Measurements from ENCODE around the gene CSNK1G2. TPM values are rescaled to one million over a fixed set of nuclear protein-coding genes. Genes with fewer than 3 reads are reported as not detected.

The CSNK1G2 gene
- total and polyA plus RNA-seq, 11 donors: 18.2 to 42.7 (median 24.6) TPM

GRCh38 chr19:1955171-1956121 is 14.5 kb downstream of the CSNK1G2 start:
- Histone ChIP-seq H3K4me3 (no peak overlapping the region), H3K9me3 (no peaks in the 10 kb centered on the region), H3K27ac (no peak overlapping the region), H3K36me3 (peaks cover 0 to 26% (median 0%) of the 10 kb centered on the region in 9 donors), H3K27me3 (no peaks in the 10 kb centered on the region), H3K4me1 (peaks cover 0 to 11% (median 0%) of the 10 kb centered on the region in 12 donors)
- no peak for TF ChIP-seq POLR2A (IDR thresholded peaks at IDR 0.05)
- TF ChIP-seq, protein P1, sequence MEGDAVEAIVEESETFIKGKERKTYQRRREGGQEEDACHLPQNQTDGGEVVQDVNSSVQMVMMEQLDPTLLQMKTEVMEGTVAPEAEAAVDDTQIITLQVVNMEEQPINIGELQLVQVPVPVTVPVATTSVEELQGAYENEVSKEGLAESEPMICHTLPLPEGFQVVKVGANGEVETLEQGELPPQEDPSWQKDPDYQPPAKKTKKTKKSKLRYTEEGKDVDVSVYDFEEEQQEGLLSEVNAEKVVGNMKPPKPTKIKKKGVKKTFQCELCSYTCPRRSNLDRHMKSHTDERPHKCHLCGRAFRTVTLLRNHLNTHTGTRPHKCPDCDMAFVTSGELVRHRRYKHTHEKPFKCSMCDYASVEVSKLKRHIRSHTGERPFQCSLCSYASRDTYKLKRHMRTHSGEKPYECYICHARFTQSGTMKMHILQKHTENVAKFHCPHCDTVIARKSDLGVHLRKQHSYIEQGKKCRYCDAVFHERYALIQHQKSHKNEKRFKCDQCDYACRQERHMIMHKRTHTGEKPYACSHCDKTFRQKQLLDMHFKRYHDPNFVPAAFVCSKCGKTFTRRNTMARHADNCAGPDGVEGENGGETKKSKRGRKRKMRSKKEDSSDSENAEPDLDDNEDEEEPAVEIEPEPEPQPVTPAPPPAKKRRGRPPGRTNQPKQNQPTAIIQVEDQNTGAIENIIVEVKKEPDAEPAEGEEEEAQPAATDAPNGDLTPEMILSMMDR (IDR thresholded peaks at IDR 0.05): no peak
- no peak for DNase-seq
- 80 to 90% (median 86%) methylated on average over 34 to 51 of the region's 51 CpGs for WGBS, 4 donors
- intact Hi-C loops (cut with DNase I): no loop called here
- ATAC-seq: no peak

DNA sequence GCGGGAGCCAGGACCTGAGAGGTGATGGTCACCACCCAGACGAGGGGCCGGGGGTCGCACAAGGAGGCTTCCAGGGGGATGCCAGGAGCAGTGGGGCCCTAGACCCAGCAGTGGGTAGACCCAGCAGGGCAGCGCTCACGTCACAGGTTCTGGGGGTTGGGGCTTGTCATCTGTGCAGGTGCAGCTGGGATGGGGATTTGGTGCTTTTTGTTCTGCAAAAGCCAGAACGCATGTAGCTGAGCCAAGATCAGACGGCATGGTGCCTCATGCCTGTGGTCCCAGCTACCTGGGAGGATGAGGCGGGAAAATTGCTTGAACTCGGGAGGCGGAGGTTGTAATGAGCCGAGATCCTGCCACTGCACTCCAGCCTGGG is 15.1 kb downstream of the CSNK1G2 start:
- Histone ChIP-seq H3K27ac (no peak overlapping the region), H3K9me3 (no peaks in the 10 kb centered on the region), H3K4me3 (no peak overlapping the region), H3K36me3 (peaks cover 0 to 26% (median 0%) of the 10 kb centered on the region in 9 donors), H3K4me1 (peaks cover 0 to 11% (median 0%) of the 10 kb centered on the region in 12 donors), H3K27me3 (no peaks in the 10 kb centered on the region)
- DNase-seq: no peak
- intact Hi-C loops (cut with DNase I): no loop called here
- no peak for TF ChIP-seq POLR2A (IDR thresholded peaks at IDR 0.05)
- TF ChIP-seq, protein P1 (IDR thresholded peaks at IDR 0.05): no peak
- no peak for ATAC-seq
- WGBS, 4 donors: 93 to 97% (median 94%) methylated on average over 12 of the region's 12 CpGs

DNA sequence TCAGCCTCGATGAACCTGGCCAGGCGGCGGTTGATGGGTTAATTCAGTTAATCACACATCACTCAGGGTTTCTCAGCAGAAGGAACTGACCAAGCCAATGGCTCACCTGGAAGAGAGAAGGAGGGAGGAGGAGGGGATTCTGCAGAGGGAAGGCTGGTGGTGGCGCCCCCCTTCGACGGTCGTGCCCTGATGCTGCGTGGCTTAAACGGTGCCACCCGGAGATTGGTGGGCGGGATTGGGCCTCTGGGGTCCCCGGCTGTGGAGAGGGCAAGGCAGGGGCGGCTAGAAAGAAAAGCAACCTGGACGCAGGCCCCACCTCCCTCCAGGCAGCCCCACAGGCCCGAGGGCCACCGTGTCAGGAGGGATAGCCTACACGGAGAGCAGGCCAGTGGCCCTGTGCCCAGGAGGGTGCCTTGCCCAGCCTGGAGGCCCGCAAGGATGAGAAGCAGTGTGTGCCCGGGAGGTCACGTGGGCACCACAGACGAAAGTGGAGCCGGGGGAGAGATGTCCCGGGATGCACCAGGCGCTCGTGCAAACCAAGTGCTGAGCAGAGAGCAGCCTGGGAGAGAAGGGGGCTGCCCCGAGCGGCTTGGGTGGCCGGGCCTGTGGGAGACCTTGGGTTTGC is 16.0 kb downstream of the CSNK1G2 start:
- Histone ChIP-seq H3K36me3 (peaks cover 0 to 23% (median 0%) of the 10 kb centered on the region in 9 donors), H3K4me3 (no peak overlapping the region), H3K27ac (peak overlapping the region in 1 of 12 donors; percentile 73), H3K4me1 (peaks cover 0 to 11% (median 0%) of the 10 kb centered on the region in 12 donors), H3K27me3 (no peaks in the 10 kb centered on the region), H3K9me3 (no peaks in the 10 kb centered on the region)
- peak in 3 of 5 donors; percentile 42 to 61 (median 61) for DNase-seq
- 73 to 84% (median 81%) methylated on average over 22 to 28 of the region's 28 CpGs for WGBS, 4 donors
- intact Hi-C loops (cut with DNase I): no loop called here
- TF ChIP-seq POLR2A (IDR thresholded peaks at IDR 0.05): no peak
- TF ChIP-seq, protein P1 (IDR thresholded peaks at IDR 0.05): no peak
- peak; percentile 57 to 90 (median 74) for ATAC-seq
